VCaP (cell line): ENCODE results near the gene ARHGAP24.
A peak's percentile ranks its signal among the peaks of the same experiment; 100 is the strongest.

Experiments used
- H3K27ac ChIP-seq: fragments of 450-650 bp; 2 replicates; pipeline ENCODE4 v1.5.1; 2017
- CTCF ChIP-seq: fragments of 450-650 bp; conservative IDR thresholded peaks from 2 replicates; pipeline ENCODE4 v1.5.1; 2017; ENCODE audit warnings: mild to moderate bottlenecking, moderate library complexity

Gene ARHGAP24

GRCh38 chr4:85862896-85863295 lies 387.9 kb downstream of the ARHGAP24 start:
- no peak for TF ChIP-seq CTCF
- H3K27ac ChIP-seq: peak overlapping the region; percentile 77

GRCh38 chr4:85864259-85865205 lies 389.6 kb downstream of the ARHGAP24 start:
- no peak for TF ChIP-seq CTCF
- no peak overlapping the region for H3K27ac ChIP-seq

GRCh38 chr4:85865256-85865655 lies 390.3 kb downstream of the ARHGAP24 start:
- no peak overlapping the region for H3K27ac ChIP-seq
- no peak for TF ChIP-seq CTCF

- no peak for TF ChIP-seq CTCF
- no peak overlapping the region for H3K27ac ChIP-seq
Measured at GRCh38 chr4:85866508-85866907, 391.6 kb downstream of the ARHGAP24 start.

- no peak for TF ChIP-seq CTCF
Measured at GRCh38 chr4:85867271-85867670, 392.3 kb downstream of the ARHGAP24 start.

GRCh38 chr4:85869181-85869580 lies 394.2 kb downstream of the ARHGAP24 start:
- no peak for TF ChIP-seq CTCF

More at GRCh38 chr4:85867271-85867670, 392.3 kb downstream of the ARHGAP24 start:
- H3K27ac ChIP-seq: no peak overlapping the region

GRCh38 chr4:85870298-85871083 lies 395.5 kb downstream of the ARHGAP24 start:
- no peak for TF ChIP-seq CTCF

More at GRCh38 chr4:85869181-85869580, 394.2 kb downstream of the ARHGAP24 start:
- no peak overlapping the region for H3K27ac ChIP-seq

More at GRCh38 chr4:85870298-85871083, 395.5 kb downstream of the ARHGAP24 start:
- H3K27ac ChIP-seq: peak overlapping the region; percentile 45
